Activated T-helper 17 cell treated with anti-CD3 and anti-CD28 coated beads, Interleukin-2, amount 50 U/mL, for 72 hours (primary cell): ENCODE data around the gene PPY. TPM values are rescaled to one million over a fixed set of nuclear protein-coding genes. Genes with fewer than 3 reads are reported as not detected.
"Not testable (repeated sequence)": the region's sequence is repeated elsewhere in the genome, so short reads cannot be mapped to it uniquely, and the experiment has no call there.

Experiments
- ATAC-seq: fragments of 150-1000 bp; cut with Tn5 transposase; replicated peaks from 2 replicates; pipeline ENCODE4 v1.10.0; 2021; ENCODE audit warnings: mild to moderate bottlenecking, moderate library complexity
- H3K27ac Mint-ChIP-seq: one replicate; pipeline ENCODE4 v1.8.0; 2022; ENCODE audit warnings: mixed read lengths
- H3K27me3 Mint-ChIP-seq: one replicate; pipeline ENCODE4 v1.8.0; 2022; ENCODE audit warnings: mixed read lengths
- H3K36me3 Mint-ChIP-seq: one replicate; pipeline ENCODE4 v1.8.0; 2022; ENCODE audit warnings: low read depth, mild to moderate bottlenecking, mixed read lengths
- H3K4me1 Mint-ChIP-seq: one replicate; pipeline ENCODE4 v1.8.0; 2022; ENCODE audit warnings: mixed read lengths
- H3K4me3 Mint-ChIP-seq: one replicate; pipeline ENCODE4 v1.8.0; 2022; ENCODE audit warnings: mild to moderate bottlenecking, mixed read lengths
- H3K9me3 Mint-ChIP-seq: one replicate; pipeline ENCODE4 v1.8.0; 2022; ENCODE audit warnings: mixed read lengths
- total RNA-seq, 2 donors: library from RNA; stranded (reverse); gene quantifications; one replicate each; pipeline ENCODE4 v1.2.3, GENCODE V29; 2022

Gene PPY
- total RNA-seq, 2 donors from 2014 or later, result 0.90 to 1.9 TPM

- ATAC-seq, result peak; percentile 73
- H3K9me3 Mint-ChIP-seq, result no peaks in the 10 kb centered on the region
- peaks cover 11% of the 10 kb centered on the region for H3K4me1 Mint-ChIP-seq
- H3K27ac Mint-ChIP-seq, result no peak overlapping the region
- no peaks in the 10 kb centered on the region for H3K36me3 Mint-ChIP-seq
- H3K4me3 Mint-ChIP-seq, result no peak overlapping the region
- H3K27me3 Mint-ChIP-seq, result no peaks in the 10 kb centered on the region
Observed at GRCh38 chr17:43928609-43929008, 13.7 kb downstream of the PPY start.

DNA sequence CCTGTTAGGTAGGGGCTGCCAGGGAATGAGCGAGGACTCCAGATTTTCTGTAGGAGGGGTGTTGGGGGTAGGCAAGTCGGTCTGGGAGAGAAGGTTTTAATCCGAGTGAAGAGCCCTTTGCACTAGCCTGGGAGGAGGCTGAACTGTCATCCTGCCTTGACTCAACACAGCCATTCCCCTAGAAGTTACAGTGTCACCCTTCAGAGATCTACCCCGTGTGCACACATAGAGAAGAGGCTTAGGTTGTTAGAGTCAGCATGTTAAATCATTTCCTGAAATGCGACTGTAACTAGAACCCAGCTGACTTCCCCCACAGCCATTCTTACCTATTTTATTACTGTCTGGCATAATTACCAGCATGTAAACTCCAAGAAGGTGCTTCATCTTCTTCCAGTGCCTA is 14.3 kb downstream of the PPY start:
- H3K4me1 Mint-ChIP-seq, result peaks cover 11% of the 10 kb centered on the region
- not testable (repeated sequence) for H3K27me3 Mint-ChIP-seq, H3K9me3 Mint-ChIP-seq, H3K36me3 Mint-ChIP-seq
- peak; percentile 88 for ATAC-seq
- H3K27ac Mint-ChIP-seq, result peak overlapping the region; percentile 14
- peak overlapping the region; percentile 69 for H3K4me3 Mint-ChIP-seq

GRCh38 chr17:43927060-43927864 is 15.0 kb downstream of the PPY start:
- Mint-ChIP-seq H3K27me3 (no peaks in the 10 kb centered on the region), H3K4me1 (peaks cover 11% of the 10 kb centered on the region), H3K36me3 (no peaks in the 10 kb centered on the region), H3K4me3 (peak overlapping the region; percentile 69), H3K9me3 (no peaks in the 10 kb centered on the region), H3K27ac (peak overlapping the region; percentile 72)
- ATAC-seq, result peak; percentile 39

- Mint-ChIP-seq H3K27ac (no peak overlapping the region), H3K9me3 (no peaks in the 10 kb centered on the region), H3K4me1 (peaks cover 11% of the 10 kb centered on the region), H3K27me3 (no peaks in the 10 kb centered on the region), H3K36me3 (no peaks in the 10 kb centered on the region), H3K4me3 (no peak overlapping the region)
- ATAC-seq, result no peak
Observed at GRCh38 chr17:43924558-43924957, 17.7 kb downstream of the PPY start.

DNA sequence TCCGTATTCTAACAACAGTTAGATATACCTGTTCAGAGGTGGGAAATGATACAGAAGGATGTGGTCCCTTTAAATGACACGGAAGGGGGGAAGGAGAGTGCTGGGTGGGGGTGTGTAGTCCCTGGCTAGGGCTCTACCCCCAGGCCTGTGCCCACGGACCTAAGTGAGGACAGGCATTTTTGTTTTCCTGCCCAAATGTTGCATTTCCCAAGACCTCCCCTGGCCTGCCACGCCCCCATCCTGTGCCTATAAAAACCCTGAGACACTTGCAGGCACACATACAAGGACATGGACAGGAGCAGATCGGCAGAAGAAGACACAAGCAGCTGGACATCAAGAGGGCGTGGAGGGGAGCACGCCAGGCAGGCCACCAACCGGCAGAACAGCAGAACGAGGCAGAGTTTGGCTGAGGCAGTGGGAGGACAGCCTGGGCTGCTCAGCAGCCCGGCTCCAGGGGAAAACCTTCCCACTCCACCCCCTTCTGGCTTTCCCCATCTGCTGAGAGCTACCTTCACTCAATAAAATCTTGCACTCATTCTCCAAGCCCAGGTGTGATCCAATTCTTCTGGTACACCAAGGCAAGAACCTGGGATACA is 21.7 kb downstream of the PPY start:
- H3K9me3 Mint-ChIP-seq, result no peaks in the 10 kb centered on the region
- H3K36me3 Mint-ChIP-seq, result no peaks in the 10 kb centered on the region
- no peak overlapping the region for H3K4me3 Mint-ChIP-seq
- no peaks in the 10 kb centered on the region for H3K4me1 Mint-ChIP-seq
- no peak for ATAC-seq
- H3K27me3 Mint-ChIP-seq, result no peaks in the 10 kb centered on the region
- no peak overlapping the region for H3K27ac Mint-ChIP-seq

DNA sequence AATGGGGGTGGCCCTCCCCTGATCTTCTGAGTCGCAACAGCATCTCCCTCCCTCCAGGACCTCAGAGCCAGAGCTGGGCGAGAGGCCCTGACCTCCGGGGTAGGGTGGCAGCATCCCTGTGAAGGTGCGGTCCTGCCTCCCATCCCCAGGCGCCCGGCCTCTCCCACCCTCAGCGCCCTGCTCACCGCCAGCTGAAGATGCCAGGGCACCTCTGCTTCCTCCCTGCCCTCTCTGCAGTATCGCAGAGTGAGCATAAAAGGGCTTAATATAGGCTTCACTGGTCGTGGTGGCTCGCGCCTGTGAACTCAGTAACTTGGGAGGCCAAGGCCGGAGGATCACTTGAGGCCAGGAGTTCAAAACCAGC is 24.3 kb downstream of the PPY start:
- Mint-ChIP-seq H3K27ac (no peak overlapping the region), H3K4me1 (no peaks in the 10 kb centered on the region), H3K36me3 (no peaks in the 10 kb centered on the region), H3K27me3 (no peaks in the 10 kb centered on the region), H3K9me3 (no peaks in the 10 kb centered on the region), H3K4me3 (peak overlapping the region; percentile 71)
- ATAC-seq, result peak; percentile 8

DNA sequence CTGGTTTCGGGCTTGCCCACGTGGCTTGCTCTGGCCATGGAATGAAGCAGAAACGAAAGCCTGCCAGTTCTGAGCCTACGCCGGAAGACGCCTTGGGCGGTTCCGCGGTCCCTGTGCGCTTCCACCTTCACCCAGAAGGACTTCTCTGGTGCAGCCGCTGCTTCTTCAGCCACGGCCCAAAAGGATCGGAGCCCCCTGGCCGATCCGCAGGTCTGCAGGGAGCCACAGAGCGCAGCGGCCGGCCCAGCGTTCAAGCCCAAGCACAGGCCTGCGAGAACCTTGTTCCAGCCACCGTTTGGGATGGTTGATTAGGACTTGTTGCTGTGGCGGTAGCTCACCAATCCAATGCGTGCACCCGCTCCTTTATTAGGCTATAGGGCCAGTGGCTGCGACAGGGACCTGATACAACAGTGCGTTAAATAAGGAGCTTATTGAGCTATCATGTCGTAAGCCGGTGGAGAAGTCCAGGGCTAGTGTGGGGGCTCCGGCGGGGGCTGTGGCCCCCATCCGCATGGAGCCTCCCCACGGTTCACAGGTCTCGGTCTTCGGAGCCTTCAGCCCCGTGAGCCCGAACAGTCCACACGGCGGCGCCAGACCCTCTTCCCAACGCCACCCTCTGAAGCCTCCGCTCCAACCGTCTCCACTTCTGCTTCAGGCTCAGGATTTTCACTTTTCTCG is 24.8 kb downstream of the PPY start:
- Mint-ChIP-seq H3K9me3 (no peaks in the 10 kb centered on the region), H3K4me1 (no peaks in the 10 kb centered on the region), H3K4me3 (peak overlapping the region; percentile 71), H3K27me3 (no peaks in the 10 kb centered on the region), H3K27ac (no peak overlapping the region), H3K36me3 (no peaks in the 10 kb centered on the region)
- ATAC-seq, result peak; percentile 82

DNA sequence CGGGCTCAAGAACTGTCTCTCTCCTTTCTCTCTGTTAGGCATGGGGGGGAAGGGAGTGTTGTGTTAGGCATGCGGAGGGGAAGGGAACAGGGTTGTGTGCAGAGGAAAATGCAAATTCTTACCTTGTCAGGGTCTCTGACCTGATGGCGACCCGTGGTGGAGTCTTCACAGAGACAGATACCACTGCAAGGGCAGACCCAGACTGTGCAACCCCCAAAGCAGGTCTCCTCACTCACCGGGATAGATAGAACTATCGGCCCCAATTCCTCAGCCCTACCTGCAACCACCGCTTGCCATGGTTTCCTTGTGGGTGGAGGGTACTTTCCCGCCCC is 25.3 kb downstream of the PPY start:
- Mint-ChIP-seq H3K27ac (no peak overlapping the region), H3K36me3 (no peaks in the 10 kb centered on the region), H3K9me3 (no peaks in the 10 kb centered on the region), H3K27me3 (no peaks in the 10 kb centered on the region), H3K4me1 (no peaks in the 10 kb centered on the region), H3K4me3 (peak overlapping the region; percentile 71)
- ATAC-seq, result no peak

DNA sequence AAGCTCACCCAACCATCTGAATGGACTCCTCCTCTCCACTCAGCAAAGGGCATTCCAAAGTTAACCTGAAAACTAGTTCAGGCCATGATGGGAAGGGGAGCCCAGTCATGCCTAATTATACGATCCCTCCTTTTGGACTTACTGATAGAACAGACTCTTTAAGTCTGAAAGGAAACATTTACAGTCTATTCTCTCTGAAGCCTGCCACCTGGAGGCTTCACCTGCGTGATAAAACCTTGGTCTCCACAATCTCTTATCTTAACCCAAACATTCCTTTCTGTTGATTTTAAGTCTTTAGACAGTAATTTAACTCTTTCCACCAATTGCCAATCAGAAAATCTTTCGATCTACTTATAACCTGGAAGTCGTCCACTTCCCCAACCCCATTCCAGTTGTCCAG is 25.9 kb downstream of the PPY start:
- Mint-ChIP-seq H3K4me1 (no peaks in the 10 kb centered on the region), H3K4me3 (peak overlapping the region; percentile 71)
- no peak for ATAC-seq

DNA sequence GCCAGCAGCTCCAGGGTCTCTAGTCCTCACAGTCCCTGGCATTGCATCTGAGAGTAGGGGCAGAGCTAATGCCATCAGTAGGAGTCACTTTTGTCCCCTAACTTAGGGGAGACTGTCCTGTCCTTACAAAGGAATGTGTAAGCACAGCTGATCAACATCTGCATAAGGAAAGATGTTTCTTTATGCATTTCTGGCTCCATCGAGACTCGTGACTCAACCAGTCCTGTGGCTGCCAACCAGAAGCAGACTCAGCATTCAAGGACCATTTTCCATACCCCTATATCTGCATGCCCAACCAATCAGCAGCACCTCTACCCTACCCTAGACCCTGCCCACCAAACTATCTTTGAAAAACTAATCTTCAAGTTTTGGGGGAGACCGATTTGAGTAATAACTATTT is 26.7 kb downstream of the PPY start:
- H3K4me3 Mint-ChIP-seq, result no peak overlapping the region
- no peaks in the 10 kb centered on the region for H3K36me3 Mint-ChIP-seq
- H3K27ac Mint-ChIP-seq, result no peak overlapping the region
- ATAC-seq, result no peak
- H3K9me3 Mint-ChIP-seq, result no peaks in the 10 kb centered on the region
- no peaks in the 10 kb centered on the region for H3K27me3 Mint-ChIP-seq
- no peaks in the 10 kb centered on the region for H3K4me1 Mint-ChIP-seq

More for the DNA sequence above, 25.9 kb downstream of the PPY start:
- no peaks in the 10 kb centered on the region for H3K9me3 Mint-ChIP-seq
- H3K36me3 Mint-ChIP-seq, result no peaks in the 10 kb centered on the region
- no peaks in the 10 kb centered on the region for H3K27me3 Mint-ChIP-seq
- no peak overlapping the region for H3K27ac Mint-ChIP-seq

GRCh38 chr17:43914451-43914850 is 27.8 kb downstream of the PPY start:
- H3K4me3 Mint-ChIP-seq, result no peak overlapping the region
- H3K9me3 Mint-ChIP-seq, result no peaks in the 10 kb centered on the region
- no peak for ATAC-seq
- no peaks in the 10 kb centered on the region for H3K27me3 Mint-ChIP-seq
- no peak overlapping the region for H3K27ac Mint-ChIP-seq
- H3K4me1 Mint-ChIP-seq, result no peaks in the 10 kb centered on the region
- no peaks in the 10 kb centered on the region for H3K36me3 Mint-ChIP-seq

DNA sequence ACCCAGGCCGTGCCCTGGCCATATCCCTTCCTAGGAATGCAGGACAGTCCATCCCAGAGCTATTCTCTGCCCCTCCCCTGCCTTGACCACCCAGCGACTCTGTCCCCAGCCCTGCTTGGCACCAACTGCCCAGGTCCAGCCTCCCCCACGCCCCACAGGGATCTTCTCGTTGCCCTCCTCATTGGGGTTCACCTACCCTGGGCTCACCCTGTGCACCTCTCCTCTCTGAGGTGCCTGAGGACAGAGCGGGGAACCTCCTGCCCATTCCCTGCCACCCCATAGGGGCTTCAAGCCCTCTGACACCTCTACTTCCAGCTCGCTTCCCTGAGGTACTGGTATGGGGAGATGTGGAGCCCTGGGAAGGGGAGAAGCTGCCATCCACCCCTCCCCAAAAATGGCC is 28.7 kb downstream of the PPY start:
- ATAC-seq, result no peak
- H3K27ac Mint-ChIP-seq, result no peak overlapping the region
- H3K36me3 Mint-ChIP-seq, result no peaks in the 10 kb centered on the region
- H3K4me1 Mint-ChIP-seq, result no peaks in the 10 kb centered on the region
- no peak overlapping the region for H3K4me3 Mint-ChIP-seq
- no peaks in the 10 kb centered on the region for H3K27me3 Mint-ChIP-seq
- no peaks in the 10 kb centered on the region for H3K9me3 Mint-ChIP-seq

DNA sequence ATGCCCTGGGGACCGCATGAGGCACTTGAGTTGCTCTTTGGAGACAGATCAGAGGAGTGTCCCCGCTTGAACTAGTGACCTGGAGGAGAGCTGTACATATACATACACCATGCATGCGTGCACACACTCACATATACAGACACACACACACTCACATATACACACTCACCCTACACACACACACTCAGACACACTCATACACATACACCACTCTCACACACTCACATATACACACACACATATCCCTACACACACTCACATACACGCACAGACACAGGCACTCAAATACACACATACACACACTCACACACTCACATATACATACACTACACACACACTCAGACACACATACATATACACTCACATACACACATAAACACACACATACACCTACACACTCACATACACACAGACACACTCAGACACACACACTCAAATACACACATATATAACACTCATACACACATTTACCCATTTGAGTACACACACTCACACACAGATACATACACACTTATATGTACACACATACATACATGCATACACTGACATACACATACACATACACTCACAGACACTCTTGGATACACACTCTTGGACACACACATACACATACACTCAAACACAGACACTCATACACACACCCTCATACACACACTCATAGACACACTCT is 29.5 kb downstream of the PPY start:
- no peak overlapping the region for H3K4me3 Mint-ChIP-seq
- no peaks in the 10 kb centered on the region for H3K9me3 Mint-ChIP-seq
- no peaks in the 10 kb centered on the region for H3K27me3 Mint-ChIP-seq
- H3K36me3 Mint-ChIP-seq, result no peaks in the 10 kb centered on the region
- ATAC-seq, result no peak
- H3K4me1 Mint-ChIP-seq, result no peaks in the 10 kb centered on the region
- H3K27ac Mint-ChIP-seq, result no peak overlapping the region

DNA sequence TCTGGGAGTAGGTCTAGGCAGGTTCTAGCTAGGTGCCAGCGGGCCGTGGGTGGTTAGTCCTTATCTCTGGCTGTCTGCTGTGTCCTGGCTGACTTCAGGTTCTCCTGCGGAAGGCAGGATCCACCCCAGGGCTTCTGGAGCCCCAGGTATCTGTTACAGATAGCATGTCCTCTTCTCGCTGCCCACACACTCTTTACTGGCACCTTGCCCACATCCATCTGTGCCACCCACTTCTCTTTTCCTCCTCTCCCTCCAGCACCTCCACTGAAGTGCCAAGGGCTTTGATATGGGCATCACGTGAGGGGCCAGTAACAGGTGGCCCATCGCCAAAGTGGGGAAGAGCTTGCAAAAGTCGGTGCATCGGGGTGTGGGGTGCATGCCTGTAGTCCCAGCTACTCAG is 30.4 kb downstream of the PPY start:
- Mint-ChIP-seq H3K4me1 (no peaks in the 10 kb centered on the region), H3K4me3 (no peak overlapping the region), H3K36me3 (no peaks in the 10 kb centered on the region), H3K27ac (no peak overlapping the region), H3K27me3 (no peaks in the 10 kb centered on the region), H3K9me3 (no peaks in the 10 kb centered on the region)
- ATAC-seq, result no peak
